Measurements from ENCODE around the gene HIF1A. TPM values are rescaled to one million over a fixed set of nuclear protein-coding genes. Genes with fewer than 3 reads are reported as not detected.

HIF1A gene
- total and polyA plus RNA-seq, 4 donors, result 15.4 to 79.2 (median 34.8) TPM

GRCh38 chr14:61648377-61648776, 46.9 kb upstream of the HIF1A start:
- Histone ChIP-seq H3K27ac (ENCODE audit: low read depth in 1 of 2, low read length in 2 of 2) (no peak overlapping the region), H3K27me3 (ENCODE audit: control insufficient read depth in 4 of 4, insufficient read depth in 4 of 4, low read length in 3 of 4) (no peaks in the 10 kb centered on the region), H3K4me1 (ENCODE audit: control insufficient read depth in 4 of 4, insufficient read depth in 4 of 4, low read length in 3 of 4) (no peaks in the 10 kb centered on the region), H3K9ac (ENCODE audit: low read depth in 1 of 2, low read length in 2 of 2) (no peak overlapping the region), H3K9me3 (ENCODE audit: control insufficient read depth in 4 of 4, low read length in 3 of 4) (no peaks in the 10 kb centered on the region), H3K4me3 (ENCODE audit: low read depth in 1 of 3, low read length in 3 of 3) (no peak overlapping the region), H3K36me3 (ENCODE audit: control insufficient read depth in 4 of 4, insufficient read depth in 3 of 4, low read depth in 1 of 4, low read length in 3 of 4) (no peaks in the 10 kb centered on the region)
- DNase-seq (ENCODE audit: low spot score), result no peak
- TF ChIP-seq RAD21 (IDR thresholded peaks at IDR 0.05), result no peak
- TF ChIP-seq HNF4G (IDR thresholded peaks at IDR 0.05), result no peak
- no peak for TF ChIP-seq ATF3 (IDR thresholded peaks at IDR 0.05)
- no peak for TF ChIP-seq GABPA (IDR thresholded peaks at IDR 0.05 in 1 of 2, conservative IDR thresholded peaks at IDR 0.05 in 1 of 2)

GRCh38 chr14:61649283-61649682, 46.0 kb upstream of the HIF1A start:
- Histone ChIP-seq H3K9me3 (ENCODE audit: control insufficient read depth in 4 of 4, low read length in 3 of 4) (no peaks in the 10 kb centered on the region), H3K4me1 (ENCODE audit: control insufficient read depth in 4 of 4, insufficient read depth in 4 of 4, low read length in 3 of 4) (peaks cover 0 to 3% (median 0%) of the 10 kb centered on the region in 4 donors), H3K9ac (ENCODE audit: low read depth in 1 of 2, low read length in 2 of 2) (no peak overlapping the region), H3K4me3 (ENCODE audit: low read depth in 1 of 3, low read length in 3 of 3) (no peak overlapping the region), H3K36me3 (ENCODE audit: control insufficient read depth in 4 of 4, insufficient read depth in 3 of 4, low read depth in 1 of 4, low read length in 3 of 4) (no peaks in the 10 kb centered on the region), H3K27me3 (ENCODE audit: control insufficient read depth in 4 of 4, insufficient read depth in 4 of 4, low read length in 3 of 4) (no peaks in the 10 kb centered on the region), H3K27ac (ENCODE audit: low read depth in 1 of 2, low read length in 2 of 2) (no peak overlapping the region)
- WGBS, result 90% methylated on average over 4 of the region's 4 CpGs
- TF ChIP-seq SP1 (IDR thresholded peaks at IDR 0.05) (no peak), HNF4G (IDR thresholded peaks at IDR 0.05) (no peak), ATF3 (IDR thresholded peaks at IDR 0.05) (no peak), CTCF (IDR thresholded peaks at IDR 0.05; ENCODE audit: low read depth, low read length, missing input control) (no peak), NR2F2 (IDR thresholded peaks at IDR 0.05) (no peak), RAD21 (IDR thresholded peaks at IDR 0.05) (no peak), MAX (IDR thresholded peaks at IDR 0.05) (no peak), FOXA1 (IDR thresholded peaks at IDR 0.05) (no peak), FOXA2 (IDR thresholded peaks at IDR 0.05) (no peak), REST (IDR thresholded peaks at IDR 0.05) (no peak), HNF4A (conservative IDR thresholded peaks at IDR 0.05) (no peak), JUND (IDR thresholded peaks at IDR 0.05) (no peak), ZBTB33 (IDR thresholded peaks at IDR 0.05) (no peak), GABPA (IDR thresholded peaks at IDR 0.05 in 1 of 2, conservative IDR thresholded peaks at IDR 0.05 in 1 of 2) (no peak), TAF1 (conservative IDR thresholded peaks at IDR 0.05) (no peak), RXRA (IDR thresholded peaks at IDR 0.05) (no peak), YY1 (IDR thresholded peaks at IDR 0.05) (no peak), EGR1 (IDR thresholded peaks at IDR 0.05; ENCODE audit: low read depth in 2 of 2) (no peak)
- DNase-seq (ENCODE audit: low spot score), result no peak

All from liver (tissue), 9 donors.